HG03378 (cell line): Measurements from ENCODE around the gene FURIN.
A peak's percentile ranks its signal among the peaks of the same experiment; 100 is the strongest.
"Not testable (repeated sequence)": the region's sequence is repeated elsewhere in the genome, so short reads cannot be mapped to it uniquely, and the experiment has no call there.

Experiments
- ATAC-seq: cut with Tn5 transposase; IDR thresholded peaks from one replicate; pipeline ENCODE4 v1.9.1; 2021; ENCODE audit warnings: mild to moderate bottlenecking, moderate library complexity; ENCODE audit not compliant: unreplicated experiment

The FURIN gene

GRCh38 chr15:90914305-90915080 lies 46.1 kb downstream of the FURIN start:
- no peak for ATAC-seq

DNA sequence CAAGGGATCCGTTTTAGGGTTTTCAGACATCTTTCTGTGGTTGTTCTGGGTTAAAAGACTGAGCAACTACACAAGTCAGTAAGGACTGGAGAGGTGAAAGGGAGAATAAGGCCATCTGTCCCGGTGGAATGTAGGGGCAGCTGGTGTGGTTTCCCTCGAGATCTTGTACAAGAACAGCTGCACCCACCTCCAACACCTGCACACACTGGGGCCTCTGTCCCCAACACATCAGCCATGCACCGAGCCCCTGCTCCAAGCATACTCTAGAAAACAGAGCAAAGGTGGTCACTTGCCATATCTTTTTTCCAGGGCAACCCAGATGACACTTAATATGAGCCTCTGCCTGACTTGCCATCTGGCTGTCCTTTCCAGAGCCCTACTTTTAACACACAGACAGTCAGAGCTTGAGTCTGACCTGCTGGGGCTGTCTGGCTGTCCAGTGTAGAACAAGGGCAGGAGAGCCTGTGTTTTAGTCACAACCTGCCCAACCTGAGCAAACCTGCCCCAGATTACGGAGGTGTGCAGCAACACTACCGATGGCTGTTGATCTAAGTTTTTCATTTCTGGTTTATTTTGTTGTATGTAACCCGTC lies 46.9 kb downstream of the FURIN start:
- no peak for ATAC-seq

DNA sequence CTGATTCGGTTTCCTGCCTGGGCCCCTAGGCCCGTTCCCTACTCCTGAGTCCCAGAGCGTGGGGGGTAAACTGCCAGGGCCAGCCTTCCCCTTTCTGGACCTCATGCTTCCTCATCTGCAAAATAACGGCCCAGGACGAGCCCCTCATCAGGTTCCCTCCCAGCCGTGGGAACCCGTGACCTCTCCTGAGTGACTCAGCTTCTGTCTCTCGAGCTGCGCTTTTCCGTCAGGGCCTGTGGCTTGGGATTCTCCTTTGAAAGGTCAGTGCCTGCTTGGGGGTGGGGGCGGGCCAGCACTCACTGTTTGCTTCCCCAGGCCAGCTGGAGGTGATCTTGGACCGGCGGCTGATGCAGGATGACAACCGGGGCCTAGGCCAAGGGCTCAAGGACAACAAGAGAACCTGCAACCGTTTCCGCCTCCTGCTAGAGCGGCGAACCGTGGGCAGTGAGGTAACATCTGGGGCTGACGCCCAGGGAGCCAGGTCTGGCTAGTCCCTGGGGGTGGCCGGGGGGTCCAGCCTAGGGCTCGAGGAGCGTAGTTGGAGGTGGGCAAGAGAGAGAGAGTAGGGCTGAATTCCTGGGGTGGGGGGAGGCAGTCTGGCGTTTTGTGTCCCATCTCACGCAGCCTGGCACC lies 47.5 kb downstream of the FURIN start:
- no peak for ATAC-seq

- no peak for ATAC-seq
Measured at GRCh38 chr15:90916461-90916860, 48.1 kb downstream of the FURIN start.

DNA sequence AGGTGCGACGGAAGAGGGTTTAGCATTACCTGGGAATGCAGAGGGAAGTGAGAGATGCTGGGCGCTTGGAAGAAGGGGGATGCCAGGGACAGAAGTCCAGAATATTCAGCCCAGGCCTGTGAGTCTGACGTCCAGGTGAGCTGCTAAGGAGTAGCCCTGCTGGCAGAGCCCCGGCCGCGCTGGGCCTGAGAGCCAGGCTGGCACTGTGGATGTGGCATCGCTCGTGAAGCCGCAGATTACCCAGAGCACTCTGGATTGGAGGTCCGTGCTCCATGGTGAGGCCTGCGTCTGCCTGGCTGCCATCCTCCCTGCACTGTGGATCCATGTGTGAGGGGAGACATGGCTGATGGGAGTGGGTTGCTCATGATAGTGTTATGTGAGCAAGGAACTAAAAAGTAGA lies 49.2 kb downstream of the FURIN start:
- ATAC-seq = no peak

GRCh38 chr15:90918034-90918788 lies 49.8 kb downstream of the FURIN start:
- no peak for ATAC-seq

- ATAC-seq = no peak
Measured at GRCh38 chr15:90918835-90919234, 50.4 kb downstream of the FURIN start.

DNA sequence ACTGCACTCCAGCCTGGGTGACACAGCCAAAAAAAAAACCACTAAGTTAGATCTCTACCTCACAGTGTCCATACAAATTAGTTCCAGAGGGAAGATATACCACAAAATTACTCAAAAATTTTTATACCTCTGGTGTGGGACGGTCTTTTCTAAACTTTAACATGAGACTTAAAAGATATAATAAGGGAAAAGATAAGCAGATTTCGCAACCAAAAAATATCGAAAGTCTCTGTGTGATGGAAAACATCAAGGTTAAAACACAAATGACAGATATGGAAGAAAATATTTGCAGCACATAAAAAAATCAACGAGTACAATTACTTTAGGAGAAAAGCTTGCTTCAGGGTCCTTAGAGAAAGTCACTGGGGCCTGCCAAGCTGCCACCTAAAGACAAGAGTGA lies 53.5 kb downstream of the FURIN start:
- ATAC-seq = no peak

GRCh38 chr15:90922712-90923322 lies 54.4 kb downstream of the FURIN start:
- ATAC-seq = peak; percentile 68

GRCh38 chr15:90924375-90924774 lies 56.0 kb downstream of the FURIN start:
- ATAC-seq = peak; percentile 69

DNA sequence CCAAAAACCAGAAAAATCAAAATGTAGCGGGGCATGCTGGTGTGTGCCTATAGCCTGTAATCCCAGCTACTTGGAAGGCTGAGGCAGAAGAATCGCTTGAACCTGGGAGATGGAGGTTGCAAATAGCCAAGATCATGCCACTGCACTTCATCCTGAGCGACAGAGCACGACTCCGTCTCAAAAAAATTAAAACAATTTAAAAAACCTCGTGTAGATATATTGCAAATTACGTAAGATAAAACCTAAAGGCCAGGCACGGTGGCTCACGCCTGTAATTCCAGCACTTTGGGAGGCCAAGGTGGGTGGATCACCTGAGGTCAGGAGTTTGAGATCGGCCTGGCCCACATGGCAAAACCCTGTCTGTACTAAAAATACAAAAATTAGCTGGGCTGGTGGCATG lies 58.4 kb downstream of the FURIN start:
- not testable (repeated sequence) for ATAC-seq

DNA sequence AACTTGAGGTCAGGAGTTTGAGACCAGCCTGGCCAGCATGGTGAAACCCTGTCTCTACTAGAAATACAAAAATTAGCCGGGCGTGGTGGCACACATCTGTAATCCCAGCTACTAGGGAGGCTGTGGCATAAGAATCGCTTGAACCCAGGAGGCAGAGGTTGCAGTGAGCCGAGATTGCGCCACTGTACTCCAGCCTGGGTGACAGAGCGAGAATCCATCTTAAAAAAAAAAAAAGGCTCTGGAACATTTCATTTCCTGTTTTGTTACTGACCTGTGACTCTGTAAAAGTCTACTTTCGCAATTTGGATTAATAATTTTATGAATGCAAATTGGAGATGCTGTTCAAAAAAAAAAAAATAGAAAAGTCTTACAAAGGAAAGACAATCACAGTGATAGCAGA lies 59.7 kb downstream of the FURIN start:
- ATAC-seq = not testable (repeated sequence)

DNA sequence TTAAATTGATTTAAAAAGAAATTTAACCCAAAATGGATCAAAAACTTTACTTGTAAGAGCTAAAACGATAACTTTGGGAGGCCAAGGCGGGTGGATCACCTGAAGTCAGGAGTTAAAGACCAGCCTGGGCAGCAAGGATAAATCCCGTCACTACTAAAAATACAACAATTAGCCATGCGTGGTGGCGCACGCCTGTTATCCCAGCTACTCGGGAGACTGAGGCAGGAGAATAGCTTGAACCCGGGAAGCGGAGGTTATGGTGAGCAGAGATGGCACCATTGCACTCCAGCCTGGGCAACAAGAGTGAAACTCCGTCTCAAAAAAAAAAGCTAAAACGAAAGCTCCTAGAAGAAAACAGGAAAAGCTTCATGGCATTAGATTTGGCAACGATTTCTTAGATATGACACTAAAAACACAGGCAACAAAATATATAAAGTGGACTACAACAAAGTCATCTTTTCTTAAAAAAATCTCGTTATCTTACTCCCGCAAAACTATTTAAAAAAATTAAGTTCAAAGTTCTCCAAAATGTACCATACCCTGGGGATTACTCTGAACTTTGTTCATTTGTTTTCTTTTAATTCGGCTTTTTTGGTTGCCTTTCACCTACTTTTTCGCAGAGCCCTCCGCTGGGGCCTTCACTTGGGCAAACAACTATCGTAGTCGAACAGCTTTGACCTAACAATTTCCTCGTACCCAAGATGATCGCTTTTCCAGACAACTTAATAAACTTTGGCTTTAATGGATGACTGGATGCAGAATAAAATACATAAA lies 61.0 kb downstream of the FURIN start:
- ATAC-seq = no peak

DNA sequence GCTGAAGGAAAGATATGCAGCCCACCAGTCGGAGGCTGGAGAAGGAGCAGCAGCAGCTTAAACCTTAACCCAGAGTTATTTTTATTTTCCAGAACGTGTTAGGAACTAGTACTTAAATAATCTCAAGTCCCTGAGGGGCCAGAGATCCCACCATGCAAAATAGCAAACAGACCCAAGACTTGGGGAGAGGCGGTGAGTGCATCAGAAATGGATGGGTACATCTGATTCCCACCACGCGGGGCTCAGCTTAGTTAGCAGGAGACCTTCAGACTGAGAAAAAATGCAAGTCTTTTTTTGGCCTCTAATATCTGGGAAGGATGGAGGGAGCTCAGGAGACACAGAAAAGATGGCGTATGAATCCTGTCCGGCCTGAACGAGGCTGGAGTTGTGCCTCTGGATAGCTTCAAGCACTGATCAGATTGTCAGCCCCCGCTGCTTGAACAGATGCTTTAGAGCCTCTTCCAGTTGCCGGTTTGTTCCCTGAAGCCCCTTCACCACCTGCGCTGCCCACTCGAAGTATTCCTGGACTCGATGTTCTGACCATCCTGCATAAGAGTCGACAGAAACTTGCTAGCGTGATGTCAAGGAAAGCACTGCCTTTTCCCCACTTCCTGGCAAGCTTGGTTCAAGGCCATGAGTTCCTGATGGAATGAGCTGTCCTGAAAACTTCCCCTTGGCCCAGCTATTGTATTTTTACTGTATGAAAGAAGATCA lies 62.6 kb downstream of the FURIN start:
- no peak for ATAC-seq

- no peak for ATAC-seq
Measured at GRCh38 chr15:90931575-90931827, 63.1 kb downstream of the FURIN start.

- ATAC-seq = peak; percentile 52
Measured at GRCh38 chr15:90931828-90932659, 63.7 kb downstream of the FURIN start, which contains the start of gene HDDC3. HDDC3 (minus strand) TSS chr15:90932549; CDS start chr15:90932540, 9 bp downstream.

- no peak for ATAC-seq
Measured at GRCh38 chr15:90932660-90932991, 64.2 kb downstream of the FURIN start.
